ENCODE results near the gene WIZ. TPM values are rescaled to one million over a fixed set of nuclear protein-coding genes. Genes with fewer than 3 reads are reported as not detected.

The WIZ gene
- total RNA-seq, 4 donors from 2014 or later: 36.1 to 74.3 (median 50.3) TPM

DNA sequence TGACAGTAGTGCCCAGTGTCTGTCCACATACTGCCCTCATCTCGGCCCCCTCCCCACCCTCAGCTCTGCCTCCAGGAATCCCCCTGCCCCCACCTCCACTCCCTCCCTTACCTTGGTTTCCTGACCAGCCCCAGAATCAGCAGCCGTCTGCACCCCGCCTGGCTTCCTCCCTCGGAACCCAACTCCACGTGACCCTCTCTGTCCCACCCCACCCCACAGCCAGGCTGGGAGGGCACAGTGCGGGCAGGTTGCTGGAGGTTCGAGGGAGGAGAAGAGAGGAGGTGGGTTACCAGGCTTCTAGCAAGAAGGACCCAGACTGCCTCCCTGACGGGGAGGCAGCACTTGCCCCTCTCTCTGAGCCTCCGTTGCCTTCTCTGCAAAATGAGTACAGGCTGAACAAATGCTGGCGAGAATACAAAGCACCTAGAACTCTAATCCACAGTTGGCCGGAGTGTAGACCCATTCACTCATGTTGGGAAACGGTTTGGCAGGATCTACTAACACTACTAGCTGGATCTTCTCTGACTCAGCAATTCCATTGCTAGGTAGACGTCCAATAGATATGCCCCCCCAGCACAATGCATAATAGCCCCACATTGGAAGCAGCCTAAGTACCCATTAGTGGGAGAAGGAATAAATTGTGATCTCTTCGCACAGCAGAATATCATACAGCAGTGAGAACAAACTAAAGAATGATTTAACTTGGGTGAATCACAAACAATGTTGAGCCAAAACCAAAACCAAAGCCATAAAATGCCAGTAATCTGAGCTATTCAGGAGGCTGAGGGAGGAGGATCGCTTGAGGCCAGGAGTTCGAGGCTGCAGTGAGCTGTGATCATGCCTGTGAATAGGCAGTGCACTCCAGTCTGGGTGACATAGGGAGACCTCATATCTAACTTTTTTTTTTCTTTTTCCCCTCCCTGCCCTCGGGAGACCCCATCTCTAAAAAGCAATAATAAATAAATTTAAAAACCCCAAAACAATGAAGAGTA lies 14.9 kb upstream of the WIZ start, which contains the start of gene RASAL3:
RASAL3 (minus strand) TSS at position 151 of the 992 bp plus-strand sequence. CDS start 186 bp downstream, outside the sequence.
- TF ChIP-seq POLR2A (IDR thresholded peaks at IDR 0.05; ENCODE audit: low read depth) (no peak), POLR2AphosphoS5 (IDR thresholded peaks at IDR 0.05) (no peak), EP300 (IDR thresholded peaks at IDR 0.05) (no peak)
- TF ChIP-seq, protein P1, sequence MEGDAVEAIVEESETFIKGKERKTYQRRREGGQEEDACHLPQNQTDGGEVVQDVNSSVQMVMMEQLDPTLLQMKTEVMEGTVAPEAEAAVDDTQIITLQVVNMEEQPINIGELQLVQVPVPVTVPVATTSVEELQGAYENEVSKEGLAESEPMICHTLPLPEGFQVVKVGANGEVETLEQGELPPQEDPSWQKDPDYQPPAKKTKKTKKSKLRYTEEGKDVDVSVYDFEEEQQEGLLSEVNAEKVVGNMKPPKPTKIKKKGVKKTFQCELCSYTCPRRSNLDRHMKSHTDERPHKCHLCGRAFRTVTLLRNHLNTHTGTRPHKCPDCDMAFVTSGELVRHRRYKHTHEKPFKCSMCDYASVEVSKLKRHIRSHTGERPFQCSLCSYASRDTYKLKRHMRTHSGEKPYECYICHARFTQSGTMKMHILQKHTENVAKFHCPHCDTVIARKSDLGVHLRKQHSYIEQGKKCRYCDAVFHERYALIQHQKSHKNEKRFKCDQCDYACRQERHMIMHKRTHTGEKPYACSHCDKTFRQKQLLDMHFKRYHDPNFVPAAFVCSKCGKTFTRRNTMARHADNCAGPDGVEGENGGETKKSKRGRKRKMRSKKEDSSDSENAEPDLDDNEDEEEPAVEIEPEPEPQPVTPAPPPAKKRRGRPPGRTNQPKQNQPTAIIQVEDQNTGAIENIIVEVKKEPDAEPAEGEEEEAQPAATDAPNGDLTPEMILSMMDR (IDR thresholded peaks at IDR 0.05): no peak
- WGBS: 28% methylated on average over 16 of the region's 17 CpGs
- Histone ChIP-seq H3K4me3 (peak within 1 kb of the TSS; percentile 39 to 56 (median 43)), H3K27me3 (peaks cover 0 to 83% (median 22%) of the 10 kb centered on the region in 4 donors), H3K27ac (replicated peaks in 1 of 4) (peak within 1 kb of the TSS in 3 of 4 donors; percentile 39 to 47 (median 40)), H3K36me3 (no peaks in the 10 kb centered on the region), H3K4me1 (peaks cover 5 to 11% (median 7%) of the 10 kb centered on the region in 4 donors), H3K9me3 (no peaks in the 10 kb centered on the region)
- intact Hi-C loops (cut with DNase I): no loop called here
- no peak for DNase-seq (ENCODE audit: extremely low spot score)

DNA sequence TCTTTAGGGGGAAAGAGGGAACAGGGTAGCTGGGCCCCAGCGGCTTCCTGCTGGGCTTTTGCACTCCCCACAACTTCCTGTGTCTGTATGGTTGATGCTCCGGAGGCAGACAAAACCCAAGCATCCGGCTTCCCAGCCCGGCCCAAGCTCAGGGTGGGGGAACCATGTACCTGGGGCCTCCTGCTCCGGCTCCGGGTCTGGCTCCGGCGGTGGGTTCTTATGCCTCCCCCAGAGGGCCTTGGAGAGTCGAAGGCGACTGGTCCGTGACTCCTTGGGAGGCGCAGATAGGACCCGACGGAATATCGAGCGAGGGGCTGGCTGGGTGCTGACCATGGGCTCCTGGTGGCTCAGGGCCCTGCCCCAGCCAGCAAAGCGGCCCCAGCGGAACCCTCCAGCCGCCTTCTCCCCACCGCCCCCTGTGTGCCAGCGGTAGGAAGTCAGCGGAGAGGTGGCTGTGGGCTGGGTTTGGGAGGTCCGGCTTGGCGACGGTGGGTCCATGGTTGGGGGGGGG lies 14.2 kb upstream of the WIZ start:
- intact Hi-C loops (cut with DNase I): no loop called here
- Histone ChIP-seq H3K27ac (replicated peaks in 1 of 4) (peak overlapping the region in 3 of 4 donors; percentile 39 to 47 (median 40)), H3K9me3 (no peaks in the 10 kb centered on the region), H3K4me1 (peaks cover 0 to 5% (median 0%) of the 10 kb centered on the region in 4 donors), H3K27me3 (peaks cover 0 to 83% (median 16%) of the 10 kb centered on the region in 4 donors), H3K4me3 (peak overlapping the region; percentile 39 to 56 (median 43)), H3K36me3 (no peaks in the 10 kb centered on the region)
- DNase-seq (ENCODE audit: extremely low spot score): no peak
- TF ChIP-seq POLR2A (IDR thresholded peaks at IDR 0.05; ENCODE audit: low read depth) (no peak), EP300 (IDR thresholded peaks at IDR 0.05) (no peak), POLR2AphosphoS5 (IDR thresholded peaks at IDR 0.05) (no peak)
- TF ChIP-seq, protein P1 (IDR thresholded peaks at IDR 0.05): no peak
- 47% methylated on average over 9 of the region's 25 CpGs for WGBS

DNA sequence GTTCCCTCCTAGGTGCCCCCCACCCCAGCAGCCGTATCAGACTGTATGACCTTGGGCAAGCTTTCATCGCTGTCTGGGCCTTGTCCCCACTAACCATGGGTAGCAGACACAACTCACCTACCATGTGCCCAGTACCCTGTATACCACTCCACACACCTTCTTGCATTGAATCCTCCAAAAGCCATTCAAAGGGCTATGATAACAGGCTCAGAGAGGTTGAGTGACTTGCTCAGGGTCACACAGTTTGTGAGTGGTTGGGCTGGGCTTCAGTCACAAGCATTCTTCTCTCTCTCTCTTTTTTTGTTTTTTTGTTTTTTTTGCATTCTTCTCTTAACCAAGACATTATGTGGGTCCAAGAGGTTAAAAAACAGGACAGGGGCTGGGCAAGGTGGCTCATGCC lies 11.9 kb upstream of the WIZ start:
- H3K36me3 ChIP-seq: no peaks in the 10 kb centered on the region
- H3K4me1 ChIP-seq: peaks cover 8 to 19% (median 14%) of the 10 kb centered on the region in 4 donors
- TF ChIP-seq, protein P1 (IDR thresholded peaks at IDR 0.05): no peak
- TF ChIP-seq POLR2AphosphoS5 (IDR thresholded peaks at IDR 0.05): no peak
- H3K9me3 ChIP-seq: no peaks in the 10 kb centered on the region
- intact Hi-C loops (cut with DNase I): no loop called here
- peaks cover 0 to 88% (median 28%) of the 10 kb centered on the region in 4 donors for H3K27me3 ChIP-seq
- no peak overlapping the region for H3K4me3 ChIP-seq
- H3K27ac ChIP-seq (replicated peaks in 1 of 4): no peak overlapping the region
- no peak for DNase-seq (ENCODE audit: extremely low spot score)
- 94% methylated on average over 2 of the region's 2 CpGs for WGBS

DNA sequence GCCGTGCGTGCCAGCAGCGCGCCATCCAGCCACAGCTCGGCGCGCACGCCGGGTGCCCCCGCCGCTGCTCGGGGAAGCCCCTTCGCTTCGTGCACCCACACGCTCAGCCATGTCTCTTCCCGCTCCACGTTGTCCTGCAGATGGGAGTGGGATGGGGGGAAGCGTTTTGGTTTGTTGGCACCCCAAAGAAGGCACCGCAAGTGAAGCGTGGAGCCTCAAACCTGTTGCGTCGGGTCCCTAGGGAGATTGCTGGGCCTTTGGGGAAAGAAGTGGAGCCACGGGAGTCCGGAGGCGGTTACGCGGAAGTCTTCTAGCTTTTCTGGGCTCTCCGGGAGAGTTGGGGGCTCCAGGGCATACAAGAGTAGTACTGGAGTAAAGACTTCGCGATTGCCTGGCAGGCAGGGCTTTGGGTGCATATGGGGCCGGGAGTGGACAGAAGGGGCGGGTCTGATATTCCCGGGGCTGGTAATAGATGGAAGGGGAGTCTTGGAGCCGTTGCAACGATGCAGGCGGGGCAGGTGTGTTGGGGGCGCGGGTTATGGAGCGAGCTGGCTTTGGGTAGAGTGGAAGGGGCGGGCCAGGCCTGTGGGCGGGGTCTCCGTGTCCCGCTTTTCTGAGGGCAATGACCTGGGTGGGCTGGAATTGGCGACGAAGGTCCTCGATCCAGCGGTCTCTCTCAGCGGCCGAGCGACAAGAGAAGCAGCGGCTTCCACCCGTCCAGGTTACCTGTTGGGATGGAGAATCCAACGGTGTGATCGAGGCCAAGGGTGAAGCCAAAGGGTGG lies 8.1 kb upstream of the WIZ start:
- TF ChIP-seq POLR2A (IDR thresholded peaks at IDR 0.05; ENCODE audit: low read depth): no peak
- no peak for TF ChIP-seq EP300 (IDR thresholded peaks at IDR 0.05)
- TF ChIP-seq, protein P1 (IDR thresholded peaks at IDR 0.05): no peak
- TF ChIP-seq POLR2AphosphoS5 (IDR thresholded peaks at IDR 0.05): no peak
- H3K36me3 ChIP-seq: no peaks in the 10 kb centered on the region
- no peaks in the 10 kb centered on the region for H3K9me3 ChIP-seq
- peaks cover 0 to 86% (median 32%) of the 10 kb centered on the region in 4 donors for H3K27me3 ChIP-seq
- DNase-seq (ENCODE audit: extremely low spot score): no peak
- peaks cover 15 to 31% (median 27%) of the 10 kb centered on the region in 4 donors for H3K4me1 ChIP-seq
- intact Hi-C loops (cut with DNase I): loop anchor here (10.0 kb wide), 2 partner anchors 283 to 353 kb away; partner anchors contain the start of gene SYDE1
- no peak overlapping the region for H3K27ac ChIP-seq (replicated peaks in 1 of 4)
- WGBS: 38% methylated on average over 33 of the region's 54 CpGs
- H3K4me3 ChIP-seq: peak overlapping the region; percentile 8 to 38 (median 28)

Data from esophagus muscularis mucosa (tissue), 4 donors.